Mammary epithelial cell (primary cell): Measurements from ENCODE around the gene TMIGD1.

ENCODE experiments used
- EZH2 ChIP-seq: IDR thresholded peaks from 2 replicates; pipeline ENCODE4 v1.6.1; 2012; ENCODE audit warnings: low read length, inconsistent platforms, borderline replicate concordance
- TF ChIP-seq, protein P1 (sequence below), 2 donors: IDR thresholded peaks in 1 of 2; conservative IDR thresholded peaks in 1 of 2; 2 replicates each; pipeline ENCODE4 v1.5.1; 2011 to 2012; ENCODE audit warnings: inconsistent platforms in 2 of 2, low read length in 2 of 2, mild to moderate bottlenecking in 2 of 2, control low read depth in 1 of 2, low read depth in 1 of 2; ENCODE audit not compliant: insufficient read depth in 1 of 2; ENCODE audit errors: extremely low read depth in 1 of 2

DNA sequence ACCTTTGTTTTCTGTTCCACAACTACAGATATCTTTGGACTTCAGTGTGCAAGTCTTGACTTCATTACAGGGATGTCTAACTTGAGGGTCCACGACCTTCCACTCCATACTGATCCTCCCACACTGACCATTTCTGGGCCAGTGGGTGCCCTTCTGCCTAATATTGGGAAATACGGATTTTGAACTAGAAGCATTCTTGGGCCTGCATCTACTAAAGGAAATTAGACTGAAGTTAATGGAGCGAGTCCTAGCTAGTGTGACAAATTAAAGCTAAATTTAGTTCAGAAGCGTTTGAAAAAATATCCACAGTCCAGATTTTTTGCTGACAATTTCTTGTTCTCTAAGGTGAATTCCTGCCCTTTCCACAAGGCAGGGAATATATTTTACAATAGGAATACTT is 9.9 kb upstream of the TMIGD1 start:
- TF ChIP-seq, protein P1, sequence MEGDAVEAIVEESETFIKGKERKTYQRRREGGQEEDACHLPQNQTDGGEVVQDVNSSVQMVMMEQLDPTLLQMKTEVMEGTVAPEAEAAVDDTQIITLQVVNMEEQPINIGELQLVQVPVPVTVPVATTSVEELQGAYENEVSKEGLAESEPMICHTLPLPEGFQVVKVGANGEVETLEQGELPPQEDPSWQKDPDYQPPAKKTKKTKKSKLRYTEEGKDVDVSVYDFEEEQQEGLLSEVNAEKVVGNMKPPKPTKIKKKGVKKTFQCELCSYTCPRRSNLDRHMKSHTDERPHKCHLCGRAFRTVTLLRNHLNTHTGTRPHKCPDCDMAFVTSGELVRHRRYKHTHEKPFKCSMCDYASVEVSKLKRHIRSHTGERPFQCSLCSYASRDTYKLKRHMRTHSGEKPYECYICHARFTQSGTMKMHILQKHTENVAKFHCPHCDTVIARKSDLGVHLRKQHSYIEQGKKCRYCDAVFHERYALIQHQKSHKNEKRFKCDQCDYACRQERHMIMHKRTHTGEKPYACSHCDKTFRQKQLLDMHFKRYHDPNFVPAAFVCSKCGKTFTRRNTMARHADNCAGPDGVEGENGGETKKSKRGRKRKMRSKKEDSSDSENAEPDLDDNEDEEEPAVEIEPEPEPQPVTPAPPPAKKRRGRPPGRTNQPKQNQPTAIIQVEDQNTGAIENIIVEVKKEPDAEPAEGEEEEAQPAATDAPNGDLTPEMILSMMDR (conservative IDR thresholded peaks at IDR 0.05 in 1 of 2, IDR thresholded peaks at IDR 0.05 in 1 of 2; ENCODE audit: extremely low read depth in 1 of 2, insufficient read depth in 1 of 2, low read depth in 1 of 2, low read length in 2 of 2) = no peak
- TF ChIP-seq EZH2 = no peak
